Activated CD8-positive, alpha-beta memory T cell treated with anti-CD3 and anti-CD28 coated beads, Interleukin-2, amount 50 U/mL, for 24 hours (primary cell): Measurements from ENCODE around the gene RXRA.

Experiments
- DNase-seq: peaks from one replicate; pipeline ENCODE4 v3.0.0-alpha.2; 2020; ENCODE audit errors: extremely low read depth

The RXRA gene

DNA sequence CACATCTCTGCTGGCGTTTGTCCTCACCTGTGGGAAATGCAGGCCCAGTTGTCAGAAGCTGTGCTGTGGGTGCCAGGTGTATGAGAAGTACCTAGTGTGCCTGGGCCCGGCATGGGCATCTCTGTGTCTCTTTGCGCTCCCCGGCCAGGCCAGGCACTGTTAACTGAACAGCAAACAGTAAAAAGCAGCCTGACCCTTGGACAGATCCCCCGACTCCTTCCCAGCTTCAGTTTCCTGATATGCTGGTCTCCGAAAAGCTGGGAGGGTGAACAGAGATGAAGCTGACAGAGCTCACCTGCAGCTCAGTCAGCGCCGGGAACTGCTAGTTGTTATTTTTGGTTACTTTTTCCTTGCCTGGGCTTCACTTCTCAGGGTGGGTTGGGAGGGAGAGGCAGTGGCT lies 28.9 kb downstream of the RXRA start:
- DNase-seq = no peak

DNA sequence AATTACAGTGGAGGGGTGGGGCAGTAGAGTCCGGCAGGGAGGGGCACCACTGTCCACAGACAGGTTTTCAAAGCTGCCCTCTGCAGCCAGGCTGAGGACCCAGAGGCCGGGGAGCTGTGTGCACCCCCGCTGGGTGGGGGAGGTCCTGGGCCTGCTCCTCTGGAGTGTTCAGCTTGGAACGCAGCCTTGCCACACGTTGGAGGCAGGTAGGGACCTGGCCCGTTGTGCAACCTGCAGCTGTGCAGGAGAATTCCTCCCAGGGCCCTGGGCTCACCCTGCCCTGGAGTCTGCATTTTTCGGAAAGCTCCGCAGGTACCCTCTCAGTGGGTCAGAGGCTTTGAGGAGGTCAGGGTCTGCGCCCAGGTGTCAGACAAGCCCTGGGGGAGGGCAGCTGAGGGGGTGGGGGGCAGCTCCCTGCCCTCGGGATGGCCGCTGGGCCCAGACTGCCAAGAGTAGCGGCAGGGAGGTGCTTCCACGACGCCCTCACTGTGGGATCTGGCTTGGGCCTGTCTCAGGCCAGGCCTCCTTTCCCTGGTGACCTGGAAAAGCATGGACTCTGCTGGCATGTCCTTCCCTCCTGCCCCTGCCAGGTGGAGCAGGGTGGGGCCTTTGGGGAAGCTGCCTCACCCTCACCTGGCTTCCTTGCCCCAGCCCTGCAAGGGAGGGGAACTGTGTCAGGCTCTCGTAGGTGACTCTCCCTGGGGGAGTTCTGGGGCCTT lies 29.5 kb downstream of the RXRA start:
- DNase-seq = no peak

DNA sequence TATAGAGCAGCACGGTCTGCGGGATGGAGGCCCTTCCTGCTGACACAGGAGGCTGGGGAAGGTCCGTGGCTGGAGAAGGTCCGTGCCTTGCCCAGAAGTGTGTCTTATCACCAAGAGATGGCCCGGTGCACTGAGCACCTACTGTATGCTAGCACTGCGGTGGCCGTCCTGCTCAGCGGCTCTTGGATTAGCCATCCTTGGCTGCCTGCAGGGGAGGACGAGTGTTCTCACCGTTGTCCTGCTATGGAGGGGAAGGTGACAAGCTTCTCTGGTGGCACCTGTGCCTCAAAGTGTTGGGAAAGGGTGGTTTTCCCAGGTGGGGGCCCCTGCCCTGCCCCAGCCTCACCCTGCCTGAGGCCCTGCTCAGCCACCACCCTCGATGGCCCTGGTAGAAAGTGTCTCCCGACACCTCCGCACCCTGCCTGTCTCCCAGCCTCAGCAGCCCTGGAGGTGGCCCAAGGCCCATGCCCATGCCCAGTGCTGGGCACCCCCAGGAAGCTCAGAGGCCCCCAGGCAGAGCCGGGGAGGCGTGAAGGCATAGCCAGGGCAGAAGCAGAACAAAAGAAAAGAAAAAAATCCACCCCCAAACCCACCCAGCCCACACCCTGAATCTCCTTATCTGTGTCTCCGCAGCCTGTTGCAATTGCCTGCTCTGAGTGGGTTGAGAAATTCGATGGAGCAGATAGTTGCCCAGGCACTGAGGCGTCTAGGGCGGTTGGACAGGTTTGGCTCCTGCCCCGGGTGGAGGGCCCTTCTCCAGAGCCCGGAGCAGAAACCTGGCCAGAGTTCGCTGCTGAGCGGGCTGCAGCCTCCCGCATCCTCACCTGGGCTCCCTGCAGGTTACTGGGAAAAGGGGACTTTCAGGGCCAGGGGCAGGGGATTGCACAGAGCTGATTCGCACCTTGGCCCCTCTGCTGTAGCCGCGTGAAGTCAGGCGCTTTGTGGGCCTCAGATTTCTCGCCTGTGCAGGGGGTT lies 30.5 kb downstream of the RXRA start:
- DNase-seq = no peak

DNA sequence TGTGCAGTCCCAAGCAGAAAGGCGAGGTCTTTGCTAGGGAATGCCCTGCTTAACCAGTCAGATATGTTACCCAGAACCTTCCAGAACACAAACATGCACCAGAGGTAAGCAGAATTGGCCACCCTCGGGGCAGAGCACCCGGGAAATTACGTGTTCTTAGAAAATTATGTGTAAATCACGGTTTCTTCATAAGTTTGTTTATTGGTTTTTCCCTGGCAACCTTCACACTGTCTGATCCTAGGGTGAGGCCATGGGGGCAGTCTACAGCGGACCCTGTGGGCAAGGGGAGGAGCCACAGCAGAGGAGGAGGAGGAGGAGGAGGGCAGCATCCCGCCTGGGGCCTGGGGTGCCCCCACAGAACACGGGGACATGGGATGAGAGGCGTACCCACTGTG lies 31.4 kb downstream of the RXRA start:
- no peak for DNase-seq

DNA sequence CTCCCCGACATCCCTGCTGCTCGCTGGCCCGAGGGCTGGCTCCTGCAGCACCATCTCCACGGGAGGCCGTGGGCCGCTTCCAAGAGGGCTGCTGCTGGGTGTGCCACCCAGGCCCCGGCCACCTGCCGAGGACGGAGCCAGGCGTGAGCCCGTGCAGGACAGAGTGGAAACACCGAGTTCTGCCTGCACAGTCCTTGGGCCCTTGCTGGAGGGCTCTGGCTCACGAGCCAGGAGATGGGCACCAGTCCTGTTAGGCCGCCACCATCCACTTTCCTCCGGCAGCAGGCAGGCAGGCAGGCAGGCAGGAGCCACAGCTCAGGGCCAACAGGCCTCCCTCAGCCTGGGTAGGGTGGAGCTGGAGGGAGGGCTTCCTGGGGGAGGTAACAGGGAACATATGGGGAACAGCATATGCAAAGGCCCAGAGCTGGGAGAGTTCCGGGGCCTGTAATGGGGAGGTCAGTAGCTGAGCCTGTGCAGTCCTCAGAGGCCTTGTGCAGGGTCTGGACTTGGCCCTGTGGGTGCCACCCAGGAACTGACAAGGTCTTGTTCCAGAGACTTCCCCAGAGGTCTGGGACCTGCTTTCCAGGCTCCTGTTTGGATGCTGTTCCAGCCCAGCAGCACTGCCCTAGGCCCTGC lies 31.9 kb downstream of the RXRA start:
- no peak for DNase-seq

DNA sequence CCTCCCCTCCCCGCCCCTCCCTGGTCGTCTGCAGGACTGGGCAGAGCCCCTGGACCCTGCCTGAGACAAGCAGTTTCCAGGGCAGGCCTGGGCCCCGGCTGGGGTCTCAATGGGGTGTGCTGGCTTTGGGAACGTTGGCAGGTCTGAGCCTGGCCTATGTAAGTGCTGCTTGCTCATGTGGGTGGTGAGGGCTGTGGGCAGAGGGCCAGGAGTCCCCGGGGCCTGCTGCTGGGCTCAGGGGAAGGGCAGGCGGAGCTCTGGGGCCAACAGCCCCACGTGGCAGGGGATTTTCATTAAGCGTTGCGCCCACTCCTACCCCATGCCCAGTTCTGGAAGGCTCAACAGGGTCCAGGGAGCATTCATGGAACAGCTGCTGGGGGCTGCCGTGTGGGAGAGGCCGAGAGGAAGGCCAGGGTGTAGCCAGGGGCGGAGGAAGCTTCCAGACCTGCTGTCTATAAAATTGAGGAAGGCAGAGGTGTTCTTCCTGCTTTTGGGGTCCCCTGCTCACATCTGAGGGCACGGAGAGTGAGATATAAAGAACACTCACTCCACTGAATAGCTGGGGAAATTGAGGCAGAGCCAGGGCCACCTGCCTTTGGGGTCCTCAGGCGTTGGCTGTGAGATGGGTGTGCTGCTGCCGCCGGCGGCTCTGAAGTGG lies 32.5 kb downstream of the RXRA start:
- DNase-seq = no peak

DNA sequence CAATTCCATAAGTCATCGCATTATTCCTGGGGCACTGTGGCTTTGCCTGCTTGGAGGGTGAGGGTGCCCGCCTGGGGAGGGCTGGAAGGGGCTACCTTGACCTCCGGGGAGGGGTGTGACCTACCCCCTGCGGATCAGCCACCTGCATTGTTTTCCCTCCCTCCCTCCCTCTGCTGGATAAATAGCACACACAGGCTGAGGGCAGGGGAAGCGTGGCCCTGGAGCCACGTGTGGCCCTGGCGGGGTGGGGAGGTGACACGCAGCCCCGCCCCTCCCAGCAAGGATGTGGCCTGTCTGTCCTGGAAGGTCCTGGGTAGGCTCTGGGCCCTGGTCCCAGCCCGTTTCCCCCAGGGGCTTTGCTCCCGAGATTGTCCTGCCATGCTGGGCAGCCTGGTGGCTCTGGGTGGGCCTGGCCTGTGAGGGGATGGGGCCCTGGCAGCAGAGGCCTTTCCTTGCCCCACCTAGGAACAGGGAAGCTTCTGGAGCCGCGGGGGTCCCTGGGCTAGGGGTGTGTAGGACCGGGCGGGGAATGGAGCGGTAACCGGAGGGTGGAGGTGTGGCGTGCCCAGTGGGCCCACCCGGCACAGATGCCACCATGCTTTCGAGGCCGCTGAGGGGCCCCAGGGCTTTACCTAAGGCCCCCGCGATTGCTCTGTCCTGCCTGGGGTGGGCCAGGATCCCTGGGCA lies 33.4 kb downstream of the RXRA start:
- DNase-seq = no peak

DNA sequence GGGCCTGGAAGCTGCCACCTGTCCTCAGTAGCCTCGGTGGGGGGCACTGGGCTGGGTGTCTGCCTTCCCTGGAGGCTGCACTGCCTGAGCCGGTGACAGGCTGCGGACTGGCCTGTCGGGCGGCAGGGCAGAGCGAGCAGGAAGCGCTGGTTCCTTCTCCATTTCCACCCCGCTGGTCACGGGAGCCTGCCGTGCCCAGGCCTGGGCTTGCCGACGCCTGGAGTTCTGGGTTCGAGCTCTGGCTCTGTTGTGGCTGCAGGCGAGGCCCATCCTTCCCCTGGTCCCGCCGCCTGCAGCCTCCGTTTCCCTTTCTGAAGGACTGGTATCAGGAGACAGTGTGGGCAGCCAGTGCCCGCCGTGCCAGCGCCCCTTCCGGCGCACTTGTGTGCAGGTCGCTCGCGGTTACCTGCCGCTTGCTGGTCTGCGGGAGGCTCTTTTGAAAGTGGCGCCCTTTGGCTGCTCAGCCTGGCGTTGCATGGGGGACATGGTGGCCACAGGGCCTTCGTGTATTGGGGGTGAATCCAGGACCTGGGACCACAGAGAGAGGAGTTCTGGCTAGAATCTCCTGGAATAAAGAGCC lies 34.0 kb downstream of the RXRA start:
- DNase-seq = no peak

DNA sequence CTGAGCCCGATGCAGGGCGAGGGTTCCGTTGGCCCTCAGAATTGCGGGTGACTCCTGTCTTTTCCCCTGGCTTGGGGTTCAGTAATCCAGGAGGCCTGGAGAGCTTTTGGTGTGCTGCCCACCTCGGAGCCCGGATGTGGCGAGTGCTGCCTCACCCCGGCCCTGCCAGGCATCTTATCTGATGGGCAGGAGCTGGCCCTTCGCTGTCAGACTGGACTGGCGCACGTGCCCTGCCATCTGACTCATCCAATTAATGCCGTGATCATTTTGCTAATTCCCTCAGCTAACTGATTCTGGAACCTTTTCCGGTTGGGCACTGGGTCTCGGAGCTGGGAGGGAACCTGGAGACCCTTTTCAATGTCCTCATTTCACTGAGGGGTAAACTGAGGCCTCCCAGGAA lies 34.6 kb downstream of the RXRA start:
- no peak for DNase-seq

DNA sequence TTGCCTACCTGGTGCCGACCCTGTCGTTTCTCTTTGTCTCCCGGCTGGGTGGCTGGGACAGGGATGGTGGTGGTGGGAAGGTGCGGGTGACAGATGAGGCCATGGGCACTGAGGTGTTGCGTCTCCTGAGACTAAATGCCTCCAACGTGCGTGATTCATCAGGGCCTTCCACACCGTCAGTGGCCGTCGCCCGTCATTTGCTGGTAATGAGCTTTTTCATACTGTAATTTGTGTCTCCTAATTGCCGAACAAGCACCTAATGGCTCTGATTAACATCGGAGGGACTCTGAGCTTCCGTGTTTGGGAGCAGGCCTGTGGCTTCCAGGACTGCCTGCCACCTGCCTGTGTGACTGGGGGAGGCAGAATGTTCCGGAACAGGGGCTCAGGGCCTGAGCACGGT lies 35.2 kb downstream of the RXRA start:
- DNase-seq = no peak

DNA sequence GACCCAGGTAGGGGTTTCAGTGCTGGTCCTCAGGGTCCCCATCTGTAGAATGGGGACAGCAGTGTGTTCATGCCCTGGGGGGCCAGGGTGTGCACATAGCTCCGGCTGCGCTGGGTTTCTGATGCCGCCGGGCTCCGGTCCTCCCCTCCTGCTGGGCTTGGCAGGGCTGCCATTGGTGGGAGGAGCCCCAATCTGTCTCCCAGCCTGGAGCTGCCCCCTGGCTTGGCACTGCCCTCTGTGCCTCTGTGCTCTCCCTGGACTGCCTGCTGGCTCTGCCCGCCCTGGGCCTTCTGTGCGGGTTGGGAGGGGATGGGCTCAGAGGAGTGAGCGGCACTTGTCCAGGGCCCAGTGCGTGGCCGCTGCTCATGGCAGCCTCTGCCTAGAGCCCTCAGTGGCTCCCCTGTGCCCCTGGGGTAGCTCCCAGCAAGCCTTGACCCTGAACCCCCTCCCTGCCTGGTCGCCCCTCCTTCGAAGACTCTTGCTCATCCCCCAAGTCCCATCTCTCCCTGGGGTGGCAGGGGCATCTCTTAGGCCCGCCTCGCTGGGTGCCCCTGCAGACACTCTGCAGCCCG lies 35.7 kb downstream of the RXRA start:
- no peak for DNase-seq

DNA sequence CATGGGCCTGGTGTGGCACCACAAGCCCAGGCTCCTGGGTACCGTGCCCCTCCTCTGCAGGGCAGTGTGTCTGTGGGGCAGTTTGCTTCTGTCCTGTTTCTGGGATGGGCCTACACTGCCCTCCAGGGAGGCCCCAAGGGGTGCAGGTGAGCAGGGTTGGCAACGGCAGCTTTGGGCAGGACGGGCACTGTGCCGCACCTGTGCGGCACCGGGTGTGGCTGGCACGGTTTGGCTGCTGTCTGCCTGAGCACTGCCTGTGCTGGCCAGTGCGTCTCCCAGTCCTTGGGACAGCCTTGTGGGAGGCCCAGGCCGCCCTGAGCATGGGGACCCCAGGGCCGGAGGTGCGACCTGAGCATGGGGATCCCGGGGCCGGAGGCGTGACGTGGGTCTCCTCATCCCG lies 37.2 kb downstream of the RXRA start:
- DNase-seq = no peak

DNA sequence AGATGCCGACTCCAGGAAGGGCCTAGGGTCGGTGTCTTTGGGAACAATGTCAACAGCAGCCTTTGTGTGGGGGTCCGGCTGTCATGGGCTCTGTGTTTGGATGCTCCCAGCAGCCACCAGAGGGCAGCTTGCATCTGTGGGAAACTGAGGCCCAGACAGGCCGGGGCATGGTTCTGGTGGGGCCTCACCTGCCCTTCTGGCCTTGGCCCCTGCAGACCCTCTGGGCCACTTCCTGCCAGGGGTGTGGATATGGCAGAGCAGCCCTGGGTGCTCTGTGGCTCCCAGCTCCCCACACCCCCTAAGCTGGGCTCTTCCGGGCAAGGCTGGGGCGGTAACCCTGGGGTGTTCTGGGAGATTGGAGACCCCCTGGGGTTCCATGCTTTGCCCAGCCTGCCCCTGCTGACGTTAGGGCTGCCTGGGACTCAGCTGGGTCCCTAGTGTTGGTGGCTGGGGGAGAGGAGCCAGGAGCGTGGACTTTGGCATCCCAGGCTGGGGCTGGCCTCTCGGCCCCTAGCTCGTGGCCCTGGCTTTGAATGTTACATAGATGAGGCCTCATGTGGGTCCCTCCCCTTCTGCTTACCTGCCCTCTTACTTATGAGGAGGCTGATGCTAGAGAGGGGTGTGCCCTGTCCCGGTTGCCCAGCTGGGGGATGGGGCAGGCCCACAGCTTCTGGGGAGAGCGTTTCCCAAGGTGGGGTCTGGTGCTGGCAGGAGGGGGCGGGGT lies 38.3 kb downstream of the RXRA start:
- DNase-seq = no peak

DNA sequence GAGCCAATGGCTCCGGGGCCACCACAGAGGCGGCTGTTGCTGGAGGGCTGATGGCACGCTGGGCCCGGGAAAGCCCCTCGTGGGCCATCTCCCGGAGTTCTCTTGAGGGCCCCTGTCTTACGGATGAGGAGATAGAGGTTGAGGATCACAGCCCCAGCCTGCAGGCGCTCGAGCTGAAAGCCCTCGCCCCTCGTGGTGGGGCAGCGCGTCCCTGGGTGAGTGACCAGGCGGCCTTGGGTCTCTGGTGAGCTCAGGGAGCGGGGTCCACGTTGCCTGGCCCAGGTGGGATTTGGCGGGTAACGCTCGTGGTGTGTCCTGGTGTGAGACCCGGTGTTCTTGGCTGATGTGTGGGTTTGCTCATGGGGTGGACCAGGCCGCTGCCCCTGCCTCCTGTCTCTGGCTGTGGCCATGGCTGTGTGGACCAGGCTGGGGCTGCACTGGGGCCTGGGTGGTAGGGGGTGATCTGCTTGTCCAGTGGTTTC lies 38.9 kb downstream of the RXRA start:
- DNase-seq = no peak

DNA sequence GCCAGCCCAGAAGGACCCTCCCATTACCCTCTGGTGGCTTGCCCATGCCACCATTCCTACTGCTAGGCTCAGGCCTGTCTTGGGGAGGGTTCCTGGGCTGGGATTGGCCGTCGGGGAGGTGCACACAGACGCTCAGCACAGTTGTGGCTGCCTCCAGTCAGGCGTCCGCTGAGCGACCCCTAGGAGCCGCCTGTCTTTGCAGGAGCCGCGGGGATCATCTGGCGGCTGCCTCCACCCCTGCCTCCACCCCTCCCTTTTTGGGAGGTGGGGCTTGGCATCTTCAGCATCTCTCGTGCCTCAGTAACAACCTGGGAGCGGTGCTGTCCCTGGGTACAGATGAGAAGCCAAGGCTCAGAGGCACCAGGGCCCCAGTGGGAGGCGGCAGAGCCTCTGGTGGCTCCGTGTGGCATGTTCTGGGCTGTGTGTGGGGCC lies 39.6 kb downstream of the RXRA start:
- no peak for DNase-seq

DNA sequence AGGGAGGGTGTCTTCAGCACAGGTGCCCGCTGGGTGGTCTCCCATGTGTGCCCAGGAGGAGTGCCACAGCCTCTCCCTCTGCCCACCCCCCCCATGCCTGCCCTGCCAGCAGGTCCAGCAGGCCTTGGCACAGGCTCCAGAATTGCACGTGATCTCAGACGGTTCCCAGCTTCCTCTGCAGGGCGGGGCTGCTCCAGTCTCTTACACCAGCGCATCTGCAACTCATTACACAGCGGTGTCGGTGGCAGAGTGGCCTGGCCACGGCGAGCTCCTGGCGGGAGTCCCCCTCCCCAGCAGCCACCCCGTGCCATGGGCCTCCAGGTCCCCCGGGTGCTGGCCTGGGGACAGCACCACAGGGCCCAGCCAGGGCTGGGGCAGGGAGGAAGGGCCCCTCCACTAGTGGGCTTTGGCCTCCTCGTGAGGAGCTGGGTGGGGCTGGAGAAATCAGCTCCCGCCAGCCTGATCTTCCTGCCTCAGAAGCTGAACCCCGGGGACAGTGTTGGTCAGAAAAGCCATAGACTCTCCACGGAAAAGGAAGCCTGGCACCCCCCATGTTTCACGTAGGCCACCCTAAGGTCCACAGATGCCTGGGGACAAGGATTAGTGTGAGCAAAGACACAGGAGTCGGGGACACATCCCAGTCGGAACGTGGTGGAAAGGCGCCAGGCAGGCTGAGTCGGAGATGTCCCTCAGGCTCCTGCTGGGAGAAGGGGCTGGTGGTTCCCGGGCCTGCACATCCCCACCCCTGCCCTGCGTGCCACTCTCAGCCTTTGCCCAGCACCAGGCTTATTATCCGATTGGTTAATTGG lies 40.2 kb downstream of the RXRA start:
- no peak for DNase-seq

DNA sequence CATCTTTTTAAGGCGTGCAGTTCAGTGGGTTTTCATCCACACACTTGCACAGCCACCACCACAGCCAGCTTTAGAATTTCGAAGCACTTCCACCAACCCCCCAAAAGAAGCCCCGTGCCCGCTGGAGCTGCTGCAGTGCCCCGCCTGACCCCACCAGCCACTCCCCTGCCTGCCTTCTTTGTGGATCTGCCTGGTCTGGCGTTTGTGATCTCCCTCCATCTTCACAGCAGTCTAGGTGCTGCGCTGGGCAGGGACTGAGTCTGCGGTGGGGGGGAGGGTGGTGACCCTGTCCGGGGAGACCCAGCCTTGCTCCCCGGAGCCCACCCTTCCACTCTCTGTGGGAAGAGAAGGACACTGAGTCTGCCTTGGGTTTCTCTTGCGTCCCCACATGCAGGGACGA lies 40.8 kb downstream of the RXRA start:
- no peak for DNase-seq

DNA sequence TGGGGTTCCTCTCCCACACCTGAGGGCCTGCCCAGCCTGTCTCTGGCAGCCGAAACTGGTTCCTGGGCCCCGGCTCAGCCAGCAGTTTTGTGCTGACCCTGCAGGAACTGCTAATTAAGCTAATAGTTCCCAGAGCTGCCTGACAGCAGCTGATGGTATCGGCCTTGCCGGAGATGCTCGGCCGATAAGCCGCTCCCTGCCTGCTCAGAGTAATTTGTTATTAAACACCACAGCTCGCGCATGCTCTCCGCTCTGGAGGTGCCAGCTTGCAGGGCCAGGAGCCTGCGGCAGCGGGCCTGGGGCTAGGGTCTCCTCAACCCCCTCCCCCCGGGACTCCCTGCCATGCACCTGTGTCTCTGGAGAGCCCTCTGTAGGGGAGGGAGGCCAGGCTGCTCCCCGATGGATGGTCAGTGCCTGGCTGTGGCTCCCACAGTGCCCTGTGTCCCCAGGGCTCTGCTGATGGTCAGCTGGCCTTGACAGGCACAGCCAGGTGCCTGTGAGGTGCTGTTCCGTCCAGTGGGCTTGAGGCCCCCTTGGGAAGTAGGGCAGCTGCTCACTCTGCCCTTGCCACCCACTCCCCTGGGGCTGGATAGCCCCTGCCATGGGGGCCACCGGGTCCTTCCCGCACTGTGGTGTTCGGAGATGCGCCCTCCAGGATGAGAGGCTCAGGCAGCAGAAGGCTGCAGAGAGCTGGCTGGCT lies 41.7 kb downstream of the RXRA start:
- no peak for DNase-seq
